Right lobe of liver (tissue), 6 donors: ENCODE results near the gene STMN3. TPM values are rescaled to one million over a fixed set of nuclear protein-coding genes. Genes with fewer than 3 reads are reported as not detected.
A peak's percentile ranks its signal among the peaks of the same experiment; 100 is the strongest.

Source experiments
- ATAC-seq, 4 donors: fragments of 200-7000 bp; cut with Tn5 transposase; one replicate each; pipeline ENCODE4 v1.9.1; 2020; ENCODE audit warnings: mild to moderate bottlenecking in 4 of 4, moderate library complexity in 4 of 4
- DNase-seq, 3 donors: peaks; one replicate each; pipeline ENCODE4 v3.0.0-alpha.2; 2020
- H3K27ac ChIP-seq, 3 donors: fragments of 200-600 bp; one replicate each; pipeline ENCODE4 v1.8.0; 2022
- H3K27me3 ChIP-seq, 2 donors: fragments of 200-600 bp; one replicate each; pipeline ENCODE4 v1.8.0; 2022
- H3K36me3 ChIP-seq, 4 donors: fragments of 200-600 bp; sonication (generic) in 1 of 4; one replicate each; pipeline versions ENCODE4 v1.5.1 to v1.8.0; 2017 to 2022; ENCODE audit warnings: control low read depth in 1 of 4
- H3K4me1 ChIP-seq, 4 donors: fragments of 200-600 bp; sonication (generic) in 1 of 4; one replicate each; pipeline versions ENCODE4 v1.5.1 to v1.8.0; 2017 to 2022; ENCODE audit warnings: control low read depth in 1 of 4
- H3K4me3 ChIP-seq, 3 donors: fragments of 200-600 bp; one replicate each; pipeline ENCODE4 v1.8.0; 2022
- H3K9me3 ChIP-seq, 4 donors: fragments of 200-600 bp; sonication (generic) in 1 of 4; one replicate each; pipeline versions ENCODE4 v1.5.1 to v1.8.0; 2017 to 2022; ENCODE audit warnings: control low read depth in 1 of 4
- CTCF ChIP-seq, 4 donors: fragments of 200-600 bp in 3 of 4; fragments of 450-650 bp in 1 of 4; IDR thresholded peaks; one replicate each; pipeline versions ENCODE4 v1.5.1 to v1.8.0; 2016 to 2022; ENCODE audit warnings: antibody characterized with exemption in 4 of 4, mild to moderate bottlenecking in 2 of 4
- POLR2A ChIP-seq: fragments of 450-650 bp; IDR thresholded peaks from one replicate; pipeline ENCODE4 v1.6.1; 2017; ENCODE audit warnings: antibody characterized with exemption, mild to moderate bottlenecking
- WGBS: methylation state at CpG from one replicate; pipeline ENCODE4 v1.1.6; 2018; ENCODE audit warnings: low coverage, low lambda C conversion rate; ENCODE audit not compliant: insufficient coverage; ENCODE audit errors: missing lambda C conversion rate; 5-methylcytosine and 5-hydroxymethylcytosine counted together
- intact Hi-C, 2 donors: fragments of 100-400 bp; cut with DNase I; formaldehyde crosslinking; loops; one replicate each; pipeline versions ENCODE4 v1.11.2 to v1.14.1; 2022
- total RNA-seq, 6 experiments: library from RNA; depleted of rRNA in 2 of 6; stranded (reverse); fragments of >200 nt in 2 of 6; fragmentation: NEBNext Ultra II Directional in 3 of 6; extraction: Animal tissue kit (Norgen Biotek cat#: 25700) in 3 of 6; gene quantifications; one replicate each; pipeline versions ENCODE4 v1.1.0 to v1.2.4, GENCODE V29; 2016 to 2023
- donor health status: DM: no; HTN: yes; CAD: no.
- donor health status: DM: no; HTN: no; CAD: no.
- donor health status: DM: no; HTN: no; CAD: no.
- donor health status: DM: no; HTN: yes; CAD: no.
- donor health status: DM: no; HTN: yes; CAD: no.

STMN3 gene
- total RNA-seq, 6 experiments from 2014 or later: 0.43 to 1.6 (median 0.77) TPM

GRCh38 chr20:63691711-63692435 is 38.6 kb upstream of the STMN3 start:
- ATAC-seq: no peak
- peaks cover 0 to 6% (median 2%) of the 10 kb centered on the region in 4 donors for H3K4me1 ChIP-seq
- intact Hi-C loops: no loop called here
- no peaks in the 10 kb centered on the region for H3K9me3 ChIP-seq
- H3K4me3 ChIP-seq: no peak overlapping the region
- TF ChIP-seq CTCF (IDR thresholded peaks at IDR 0.05): no peak
- TF ChIP-seq POLR2A: no peak
- peak in 2 of 3 donors; percentile 23 to 51 for DNase-seq
- WGBS: no CpG with 5 or more reads among the region's 21 CpGs
- H3K27me3 ChIP-seq: no peaks in the 10 kb centered on the region
- no peaks in the 10 kb centered on the region for H3K36me3 ChIP-seq
- no peak overlapping the region for H3K27ac ChIP-seq

- Histone ChIP-seq H3K4me3 (no peak overlapping the region), H3K9me3 (no peaks in the 10 kb centered on the region), H3K27ac (no peak overlapping the region), H3K27me3 (no peaks in the 10 kb centered on the region), H3K36me3 (no peaks in the 10 kb centered on the region), H3K4me1 (no peaks in the 10 kb centered on the region)
- no peak for TF ChIP-seq CTCF (IDR thresholded peaks at IDR 0.05)
- TF ChIP-seq POLR2A: no peak
- intact Hi-C loops: no loop called here
- ATAC-seq (no peak), DNase-seq (peak in 2 of 3 donors; percentile 23 to 56)
- no CpG with 5 or more reads among the region's 24 CpGs for WGBS
Observed at GRCh38 chr20:63690898-63691710, 37.9 kb upstream of the STMN3 start.

GRCh38 chr20:63690003-63690897 is 37.0 kb upstream of the STMN3 start:
- Histone ChIP-seq H3K4me3 (no peak overlapping the region), H3K36me3 (no peaks in the 10 kb centered on the region), H3K27me3 (no peaks in the 10 kb centered on the region), H3K27ac (no peak overlapping the region), H3K9me3 (no peaks in the 10 kb centered on the region), H3K4me1 (no peaks in the 10 kb centered on the region)
- intact Hi-C loops: no loop called here
- no peak for TF ChIP-seq POLR2A
- ATAC-seq: no peak
- DNase-seq: peak in 1 of 3 donors; percentile 51
- WGBS: no CpG with 5 or more reads among the region's 40 CpGs

GRCh38 chr20:63689046-63690002 is 36.1 kb upstream of the STMN3 start:
- no peak for DNase-seq

More at GRCh38 chr20:63689046-63690002, 36.1 kb upstream of the STMN3 start:
- no peaks in the 10 kb centered on the region for H3K9me3 ChIP-seq
- intact Hi-C loops: no loop called here
- WGBS: 95% methylated on average over 4 of the region's 44 CpGs
- TF ChIP-seq POLR2A (no peak), CTCF (IDR thresholded peaks at IDR 0.05) (no peak)
- H3K27ac ChIP-seq: no peak overlapping the region
- no peaks in the 10 kb centered on the region for H3K27me3 ChIP-seq
- H3K36me3 ChIP-seq: no peaks in the 10 kb centered on the region
- ATAC-seq: no peak
- H3K4me1 ChIP-seq: no peaks in the 10 kb centered on the region
- H3K4me3 ChIP-seq: no peak overlapping the region
